AG04450 (cell line): ENCODE results near the gene ATP9B. TPM values are rescaled to one million over a fixed set of nuclear protein-coding genes. Genes with fewer than 3 reads are reported as not detected.

Experiments used
- CTCF ChIA-PET: fragments of 300-600, 350-600 bp; formaldehyde crosslinking; extraction: SDS; loops from one replicate; lab custom pipeline; 2022; ENCODE audit warnings: antibody characterized with exemption, inconsistent platforms; lab: Charles Lee
- POLR2A ChIA-PET: fragments of 350-600 bp; formaldehyde crosslinking; extraction: SDS; loops from one replicate; lab custom pipeline; 2021; ENCODE audit warnings: antibody characterized with exemption, inconsistent platforms; lab: Yijun Ruan, JAX
- DNase-seq: peaks from one replicate; pipeline ENCODE4 v3.0.0-alpha.2; 2011; ENCODE audit warnings: low read depth, low spot score
- H3K27ac ChIP-seq: one replicate; pipeline ENCODE4 v1.5.1; 2012; ENCODE audit warnings: low read depth, low read length, control low read depth
- H3K27me3 ChIP-seq: one replicate; pipeline ENCODE4 v1.6.0; 2012; ENCODE audit warnings: low read length; ENCODE audit not compliant: control insufficient read depth, insufficient read depth
- H3K4me3 ChIP-seq: 2 replicates; pipeline ENCODE4 v1.5.1; 2011; ENCODE audit warnings: mild to moderate bottlenecking, low read depth, low read length, control low read depth
- H3K9me3 ChIP-seq: 2 replicates; pipeline ENCODE4 v1.5.1; 2012; ENCODE audit warnings: low read length; ENCODE audit not compliant: control insufficient read depth, insufficient read depth
- polyA plus RNA-seq: library from polyadenylated mRNA; depleted of rRNA; stranded (reverse); fragments of >200 nt; gene quantifications from 2 replicates; pipeline ENCODE4 v1.2.3, GENCODE V29; 2011
- TF ChIP-seq, protein P1 (sequence below): IDR thresholded peaks from 2 replicates; pipeline ENCODE4 v1.5.1; 2011; ENCODE audit warnings: low read depth, low read length, control low read depth, inconsistent platforms

Gene ATP9B
- polyA plus RNA-seq, 1 experiment: 18.1 TPM

- Histone ChIP-seq H3K27ac (no peak overlapping the region), H3K4me3 (no peak overlapping the region), H3K27me3 (no peaks in the 10 kb centered on the region), H3K9me3 (no peaks in the 10 kb centered on the region)
- POLR2A ChIA-PET: no interaction called here
- TF ChIP-seq, protein P1, sequence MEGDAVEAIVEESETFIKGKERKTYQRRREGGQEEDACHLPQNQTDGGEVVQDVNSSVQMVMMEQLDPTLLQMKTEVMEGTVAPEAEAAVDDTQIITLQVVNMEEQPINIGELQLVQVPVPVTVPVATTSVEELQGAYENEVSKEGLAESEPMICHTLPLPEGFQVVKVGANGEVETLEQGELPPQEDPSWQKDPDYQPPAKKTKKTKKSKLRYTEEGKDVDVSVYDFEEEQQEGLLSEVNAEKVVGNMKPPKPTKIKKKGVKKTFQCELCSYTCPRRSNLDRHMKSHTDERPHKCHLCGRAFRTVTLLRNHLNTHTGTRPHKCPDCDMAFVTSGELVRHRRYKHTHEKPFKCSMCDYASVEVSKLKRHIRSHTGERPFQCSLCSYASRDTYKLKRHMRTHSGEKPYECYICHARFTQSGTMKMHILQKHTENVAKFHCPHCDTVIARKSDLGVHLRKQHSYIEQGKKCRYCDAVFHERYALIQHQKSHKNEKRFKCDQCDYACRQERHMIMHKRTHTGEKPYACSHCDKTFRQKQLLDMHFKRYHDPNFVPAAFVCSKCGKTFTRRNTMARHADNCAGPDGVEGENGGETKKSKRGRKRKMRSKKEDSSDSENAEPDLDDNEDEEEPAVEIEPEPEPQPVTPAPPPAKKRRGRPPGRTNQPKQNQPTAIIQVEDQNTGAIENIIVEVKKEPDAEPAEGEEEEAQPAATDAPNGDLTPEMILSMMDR: no peak
- no peak for DNase-seq
- CTCF ChIA-PET: interaction anchor here (0.5 kb wide), 1 partner anchor 22 kb away, joined by 3 read pairs; no protein-coding TSS in a partner anchor
These were observed 122.2 kb downstream of the ATP9B start for GRCh38 chr18:79191418-79191817.

GRCh38 chr18:79191956-79192355 is 122.8 kb downstream of the ATP9B start:
- TF ChIP-seq, protein P1: no peak
- Histone ChIP-seq H3K27me3 (no peaks in the 10 kb centered on the region), H3K27ac (no peak overlapping the region), H3K4me3 (no peak overlapping the region), H3K9me3 (no peaks in the 10 kb centered on the region)
- DNase-seq: no peak
- ChIA-PET POLR2A (no interaction called here), CTCF (interaction anchor here (0.5 kb wide), 1 partner anchor 21 kb away, joined by 3 read pairs; no protein-coding TSS in a partner anchor)

DNA sequence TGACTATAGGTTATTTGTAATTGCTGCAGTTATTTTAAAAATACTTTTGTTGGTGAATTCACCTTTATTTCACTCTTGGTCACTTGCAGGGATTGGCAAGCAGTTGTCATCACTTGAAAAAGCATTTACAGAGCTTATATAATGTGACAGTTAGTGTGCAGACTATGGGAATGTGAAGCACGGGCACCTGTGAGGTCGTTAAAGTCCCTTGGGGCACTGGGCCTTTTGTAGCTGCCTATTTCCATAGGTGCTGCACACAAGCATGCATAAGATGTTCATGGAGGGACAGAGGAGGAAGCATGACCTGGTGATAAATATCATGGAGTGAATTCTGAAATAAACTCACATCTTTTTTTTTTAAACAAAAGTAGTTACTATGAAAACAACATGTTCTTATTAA is 124.6 kb downstream of the ATP9B start:
- POLR2A ChIA-PET: no interaction called here

GRCh38 chr18:79195716-79196683 is 126.8 kb downstream of the ATP9B start:
- H3K4me3 ChIP-seq: no peak overlapping the region
- no peaks in the 10 kb centered on the region for H3K27me3 ChIP-seq
- no peak for DNase-seq
- H3K27ac ChIP-seq: no peak overlapping the region
- ChIA-PET POLR2A (no interaction called here), CTCF (no interaction called here)
- TF ChIP-seq, protein P1: no peak
- H3K9me3 ChIP-seq: peaks cover 4% of the 10 kb centered on the region

More for the DNA sequence above, 124.6 kb downstream of the ATP9B start:
- TF ChIP-seq, protein P1: no peak
- Histone ChIP-seq H3K4me3 (no peak overlapping the region), H3K27ac (no peak overlapping the region), H3K9me3 (no peaks in the 10 kb centered on the region), H3K27me3 (no peaks in the 10 kb centered on the region)
- CTCF ChIA-PET: no interaction called here
- no peak for DNase-seq

DNA sequence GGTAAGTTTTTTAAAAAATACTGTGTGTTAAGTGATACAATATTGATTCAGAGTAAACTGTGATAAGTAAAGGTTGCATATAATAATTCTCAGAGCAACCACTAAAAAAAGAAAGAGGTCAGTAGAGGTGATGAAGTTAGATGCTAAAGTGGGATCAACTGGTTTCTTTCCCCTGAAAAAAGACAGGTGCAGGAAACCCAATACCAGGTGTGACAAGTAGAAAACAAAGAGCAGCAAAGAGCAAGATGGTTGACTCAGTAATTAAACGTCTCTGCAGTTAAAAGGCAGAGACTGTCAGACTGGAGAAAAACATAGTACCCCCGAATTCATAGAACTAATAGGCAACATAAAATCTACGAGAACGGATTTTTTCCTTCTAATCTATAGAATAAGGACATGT is 128.3 kb downstream of the ATP9B start:
- CTCF ChIA-PET: no interaction called here
- H3K27me3 ChIP-seq: no peaks in the 10 kb centered on the region
- peaks cover 4% of the 10 kb centered on the region for H3K9me3 ChIP-seq
- DNase-seq: no peak
- TF ChIP-seq, protein P1: no peak
- no peak overlapping the region for H3K4me3 ChIP-seq
- H3K27ac ChIP-seq: no peak overlapping the region
- POLR2A ChIA-PET: no interaction called here
